ENCODE measurements around the gene ANKRA2. TPM values are rescaled to one million over a fixed set of nuclear protein-coding genes. Genes with fewer than 3 reads are reported as not detected.
A peak's percentile ranks its signal among the peaks of the same experiment; 100 is the strongest.

ANKRA2 gene
- total and polyA plus RNA-seq, 2 of the 4 experiments (the other 2 are of a cell fraction) = 10.8 to 12.5 TPM

DNA sequence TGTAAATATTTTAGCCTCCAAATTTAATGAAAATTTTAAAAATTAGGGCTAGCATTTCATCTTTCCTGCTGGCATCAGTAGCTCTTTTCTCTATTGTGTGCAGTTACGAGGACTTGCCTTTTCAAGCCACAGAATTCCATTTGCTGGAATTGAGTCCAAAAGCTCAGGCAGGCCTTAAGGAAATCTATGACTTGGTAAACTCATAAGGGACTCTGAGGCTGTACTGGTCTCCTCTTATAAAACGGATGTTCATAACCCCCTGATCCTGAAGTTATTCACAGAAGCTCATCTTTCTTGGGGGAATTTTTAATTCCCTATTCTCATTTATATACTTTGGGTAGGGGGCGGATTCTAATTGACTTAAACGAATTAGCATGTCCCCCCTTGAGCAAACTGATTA is 23.4 kb downstream of the ANKRA2 start:
- in situ Hi-C loops (cut with MboI; ENCODE audit: low sequenced_read_pairs) = no loop called here

More for the DNA sequence above, 23.4 kb downstream of the ANKRA2 start:
- dilution Hi-C loops (cut with HindIII; ENCODE audit: low sequenced_read_pairs, unreplicated experiment) = no loop called here
- 33% methylated on average over 1 of the region's 4 CpGs; no CpG with 5 or more reads in 1 of the 2 experiments for WGBS, 2 experiments (ENCODE audit: extremely low coverage in 2 of 2, insufficient read length in 1 of 2)
- H3K14ac ChIP-seq (replicated peaks; ENCODE audit: low read depth, low read length) = peak overlapping the region; percentile 8; the same call in 1 of the 2 replicates
- H4K8ac ChIP-seq (ENCODE audit: low read depth in 2 of 2, low read length in 2 of 2) = peak overlapping the region in 1 of 2 experiments; percentile 91; a peak in 3 of 4 replicates
- no peaks in the 10 kb centered on the region for H3K79me1 ChIP-seq (ENCODE audit: low read depth in 1 of 2, low read length in 2 of 2)
- no peak overlapping the region for H4K5ac ChIP-seq (ENCODE audit: low read depth, low read length)
- intact Hi-C loops (cut with micrococcal nuclease) = no loop called here
- H2BK5ac ChIP-seq (ENCODE audit: low read depth, low read length, poor library complexity, severe bottlenecking) = peak overlapping the region; percentile 17
- no peak overlapping the region for H3K9ac ChIP-seq (ENCODE audit: low read depth, low read length)
- peak overlapping the region; percentile 23 for H2BK20ac ChIP-seq (ENCODE audit: low read depth, low read length)
- no peaks in the 10 kb centered on the region for H3K9me3 ChIP-seq (ENCODE audit: control insufficient read depth, insufficient read depth, low read length)
- 0 out of 2 replicates have a peak overlapping the region, but pooled peaks have one; percentile 7 for H4K91ac ChIP-seq (ENCODE audit: insufficient read depth, low read depth, low read length)
- H3K27ac ChIP-seq (ENCODE audit: insufficient read depth, low read length) = peak overlapping the region; percentile 32; the same call in 1 of the 2 replicates
- H3K27me3 ChIP-seq (ENCODE audit: control insufficient read depth, insufficient read depth, low read length) = no peaks in the 10 kb centered on the region
- no peak overlapping the region for H2AFZ ChIP-seq (replicated peaks; ENCODE audit: low read length, poor library complexity)
- H4K20me1 ChIP-seq (ENCODE audit: insufficient read depth, low read length) = no peaks in the 10 kb centered on the region
- POLR2A ChIA-PET (ENCODE audit: unreplicated experiment) = interaction anchor here (0.6 kb wide), 1 partner anchor 416 kb away, joined by 3 read pairs; no protein-coding TSS in a partner anchor
- peak overlapping the region; percentile 32; the same call in 2 of the 3 replicates for H2BK15ac ChIP-seq (ENCODE audit: low read depth, low read length)
- peak overlapping the region; percentile 6; the same call in 1 of the 2 replicates for H3K18ac ChIP-seq (ENCODE audit: low read depth, low read length)
- CTCF ChIA-PET = interaction anchor here (0.6 to 1.2 kb wide), 3 partner anchors 15 to 45 kb away, joined by 3 to 5 read pairs (median 3); no protein-coding TSS in a partner anchor
- no peak overlapping the region for H3K4me2 ChIP-seq (ENCODE audit: low read depth, low read length)
- no TSS peak for BruUV-seq (replicated peaks)
- peak overlapping the region; percentile 25; the same call in 1 of the 2 replicates for H3K56ac ChIP-seq (ENCODE audit: extremely low read depth, insufficient read depth, low read length)
- ATAC-seq (ENCODE audit: low read depth) (peak; percentile 36; the same call in 1 of the 2 replicates), DNase-seq (peak; percentile 43)
- no peak overlapping the region for H2AK5ac ChIP-seq (ENCODE audit: low read depth, low read length)
- H3K4me3 ChIP-seq (ENCODE audit: insufficient read depth, low read depth, low read length) = no peak overlapping the region
- peaks cover 14% of the 10 kb centered on the region for H3K4me1 ChIP-seq (ENCODE audit: control insufficient read depth, insufficient read depth, low read length)
- no peak overlapping the region for H2AK9ac ChIP-seq (replicated peaks; ENCODE audit: low read depth, low read length, poor library complexity)
- H3K4ac ChIP-seq (ENCODE audit: low read depth, low read length) = peak overlapping the region; percentile 23; the same call in 1 of the 2 replicates
- peaks cover 18% of the 10 kb centered on the region for H3K9me1 ChIP-seq (ENCODE audit: insufficient read depth, low read length)
- peak overlapping the region; percentile 80 for H2BK120ac ChIP-seq (ENCODE audit: low read depth, low read length)
- no peak overlapping the region for H3K23ac ChIP-seq (ENCODE audit: low read depth, low read length)
- H3K36me3 ChIP-seq (ENCODE audit: control insufficient read depth, insufficient read depth, low read length) = no peaks in the 10 kb centered on the region
- TF ChIP-seq, protein P1, sequence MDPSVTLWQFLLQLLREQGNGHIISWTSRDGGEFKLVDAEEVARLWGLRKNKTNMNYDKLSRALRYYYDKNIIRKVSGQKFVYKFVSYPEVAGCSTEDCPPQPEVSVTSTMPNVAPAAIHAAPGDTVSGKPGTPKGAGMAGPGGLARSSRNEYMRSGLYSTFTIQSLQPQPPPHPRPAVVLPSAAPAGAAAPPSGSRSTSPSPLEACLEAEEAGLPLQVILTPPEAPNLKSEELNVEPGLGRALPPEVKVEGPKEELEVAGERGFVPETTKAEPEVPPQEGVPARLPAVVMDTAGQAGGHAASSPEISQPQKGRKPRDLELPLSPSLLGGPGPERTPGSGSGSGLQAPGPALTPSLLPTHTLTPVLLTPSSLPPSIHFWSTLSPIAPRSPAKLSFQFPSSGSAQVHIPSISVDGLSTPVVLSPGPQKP (IDR thresholded peaks at IDR 0.05; ENCODE audit: borderline replicate concordance, low read depth, low read length) = no peak
- no peak for TF ChIP-seq CHD1 (IDR thresholded peaks at IDR 0.05; ENCODE audit: low read depth, low read length)
- TF ChIP-seq, protein P2, sequence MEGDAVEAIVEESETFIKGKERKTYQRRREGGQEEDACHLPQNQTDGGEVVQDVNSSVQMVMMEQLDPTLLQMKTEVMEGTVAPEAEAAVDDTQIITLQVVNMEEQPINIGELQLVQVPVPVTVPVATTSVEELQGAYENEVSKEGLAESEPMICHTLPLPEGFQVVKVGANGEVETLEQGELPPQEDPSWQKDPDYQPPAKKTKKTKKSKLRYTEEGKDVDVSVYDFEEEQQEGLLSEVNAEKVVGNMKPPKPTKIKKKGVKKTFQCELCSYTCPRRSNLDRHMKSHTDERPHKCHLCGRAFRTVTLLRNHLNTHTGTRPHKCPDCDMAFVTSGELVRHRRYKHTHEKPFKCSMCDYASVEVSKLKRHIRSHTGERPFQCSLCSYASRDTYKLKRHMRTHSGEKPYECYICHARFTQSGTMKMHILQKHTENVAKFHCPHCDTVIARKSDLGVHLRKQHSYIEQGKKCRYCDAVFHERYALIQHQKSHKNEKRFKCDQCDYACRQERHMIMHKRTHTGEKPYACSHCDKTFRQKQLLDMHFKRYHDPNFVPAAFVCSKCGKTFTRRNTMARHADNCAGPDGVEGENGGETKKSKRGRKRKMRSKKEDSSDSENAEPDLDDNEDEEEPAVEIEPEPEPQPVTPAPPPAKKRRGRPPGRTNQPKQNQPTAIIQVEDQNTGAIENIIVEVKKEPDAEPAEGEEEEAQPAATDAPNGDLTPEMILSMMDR (conservative IDR thresholded peaks at IDR 0.05; ENCODE audit: low read depth, low read length) = no peak
- no peak for TF ChIP-seq RCOR1 (IDR thresholded peaks at IDR 0.05; ENCODE audit: insufficient replicate concordance, low read length)
- no peak for TF ChIP-seq NFE2L2 (IDR thresholded peaks at IDR 0.05; ENCODE audit: low read depth, low read length)
- no peak for TF ChIP-seq POLR2A (IDR thresholded peaks at IDR 0.05; ENCODE audit: low read depth, low read length)
- no peak for TF ChIP-seq CEBPB (IDR thresholded peaks at IDR 0.05; ENCODE audit: low read depth, low read length)
- no peak for TF ChIP-seq SMC3 (IDR thresholded peaks at IDR 0.05; ENCODE audit: low read depth, low read length)
- TF ChIP-seq MAZ (IDR thresholded peaks at IDR 0.05; ENCODE audit: borderline replicate concordance, low read depth, low read length) = no peak
- TF ChIP-seq, protein P3, sequence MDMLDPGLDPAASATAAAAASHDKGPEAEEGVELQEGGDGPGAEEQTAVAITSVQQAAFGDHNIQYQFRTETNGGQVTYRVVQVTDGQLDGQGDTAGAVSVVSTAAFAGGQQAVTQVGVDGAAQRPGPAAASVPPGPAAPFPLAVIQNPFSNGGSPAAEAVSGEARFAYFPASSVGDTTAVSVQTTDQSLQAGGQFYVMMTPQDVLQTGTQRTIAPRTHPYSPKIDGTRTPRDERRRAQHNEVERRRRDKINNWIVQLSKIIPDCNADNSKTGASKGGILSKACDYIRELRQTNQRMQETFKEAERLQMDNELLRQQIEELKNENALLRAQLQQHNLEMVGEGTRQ (IDR thresholded peaks at IDR 0.05; ENCODE audit: low read depth, low read length) = no peak
- TF ChIP-seq BHLHE40 (IDR thresholded peaks at IDR 0.05; ENCODE audit: low read depth, low read length) = no peak
- TF ChIP-seq MXI1 (IDR thresholded peaks at IDR 0.05; ENCODE audit: borderline replicate concordance, low read depth, low read length) = no peak
- TF ChIP-seq MAFK (IDR thresholded peaks at IDR 0.05; ENCODE audit: low read depth, low read length) = no peak
- TF ChIP-seq RFX5 (IDR thresholded peaks at IDR 0.05; ENCODE audit: low read depth, low read length) = no peak
- no peak for TF ChIP-seq RAD21 (IDR thresholded peaks at IDR 0.05; ENCODE audit: low read length)
- TF ChIP-seq FOS (IDR thresholded peaks at IDR 0.05; ENCODE audit: low read depth, low read length) = no peak
